Left ventricle myocardium inferior (tissue), 1 donor: Measurements from ENCODE around the gene RBMS3. TPM values are rescaled to one million over a fixed set of nuclear protein-coding genes. Genes with fewer than 3 reads are reported as not detected.

Experiments
- DNase-seq: peaks from one replicate; pipeline ENCODE4 v3.0.0-alpha.2; 2020
- H3K27ac ChIP-seq: fragments of 200-600 bp; replicated peaks from 2 replicates; pipeline ENCODE4 v1.8.0; 2021
- H3K27me3 ChIP-seq: fragments of 200-600 bp; 2 replicates; pipeline ENCODE4 v1.8.0; 2021; ENCODE audit warnings: low read depth
- H3K36me3 ChIP-seq: fragments of 200-600 bp; 2 replicates; pipeline ENCODE4 v1.8.0; 2021
- H3K4me1 ChIP-seq: fragments of 200-600 bp; 2 replicates; pipeline ENCODE4 v1.8.0; 2021
- H3K4me3 ChIP-seq: fragments of 200-600 bp; 2 replicates; pipeline ENCODE4 v1.8.0; 2021; ENCODE audit warnings: mild to moderate bottlenecking, moderate library complexity
- H3K9me3 ChIP-seq: fragments of 200-600 bp; replicated peaks from 2 replicates; pipeline ENCODE4 v1.8.0; 2021
- CTCF ChIP-seq: fragments of 200-600 bp; IDR thresholded peaks from 2 replicates; pipeline ENCODE4 v1.8.0; 2021; ENCODE audit warnings: antibody characterized with exemption, mild to moderate bottlenecking, borderline replicate concordance
- intact Hi-C: fragments of 100-400 bp; cut with micrococcal nuclease; formaldehyde crosslinking; loops from one replicate; pipeline ENCODE4 v1.11.0; 2022
- total RNA-seq: library from RNA; stranded (reverse); fragmentation: NEBNext Ultra II Directional; extraction: Animal tissue kit (Norgen Biotek cat#: 25700); gene quantifications from one replicate; pipeline ENCODE4 v1.2.1, GENCODE V29; 2021
- donor health status: DM: no; HTN: yes; CAD: no; lungs with severe emphysema.

Gene RBMS3
- total RNA-seq, 1 donor from 2014 or later, result 25.3 TPM

GRCh38 chr3:29914861-29915524 is 634.1 kb downstream of the RBMS3 start:
- Histone ChIP-seq H3K4me3 (no peak overlapping the region), H3K27me3 (no peaks in the 10 kb centered on the region), H3K27ac (no peak overlapping the region), H3K4me1 (no peaks in the 10 kb centered on the region), H3K36me3 (no peaks in the 10 kb centered on the region), H3K9me3 (peaks cover 7% of the 10 kb centered on the region)
- intact Hi-C loops, result no loop called here
- TF ChIP-seq CTCF, result no peak
- no peak for DNase-seq

- intact Hi-C loops, result no loop called here
- no peak for TF ChIP-seq CTCF
- Histone ChIP-seq H3K4me1 (peaks cover 7% of the 10 kb centered on the region), H3K27ac (no peak overlapping the region), H3K9me3 (peaks cover under 1% of the 10 kb centered on the region), H3K27me3 (no peaks in the 10 kb centered on the region), H3K4me3 (no peak overlapping the region), H3K36me3 (no peaks in the 10 kb centered on the region)
- no peak for DNase-seq
Measured at GRCh38 chr3:29919571-29919970, 638.7 kb downstream of the RBMS3 start.

- no peaks in the 10 kb centered on the region for H3K27me3 ChIP-seq
- H3K9me3 ChIP-seq, result no peaks in the 10 kb centered on the region
- no peak for TF ChIP-seq CTCF
- intact Hi-C loops, result no loop called here
- H3K36me3 ChIP-seq, result no peaks in the 10 kb centered on the region
- peak; percentile 20 for DNase-seq
- H3K4me3 ChIP-seq, result no peak overlapping the region
- peaks cover 13% of the 10 kb centered on the region for H3K4me1 ChIP-seq
- peak overlapping the region; percentile 59 for H3K27ac ChIP-seq
Measured at GRCh38 chr3:29922992-29923746, 642.3 kb downstream of the RBMS3 start.

- H3K9me3 ChIP-seq, result no peaks in the 10 kb centered on the region
- DNase-seq, result no peak
- H3K4me3 ChIP-seq, result no peak overlapping the region
- peaks cover 13% of the 10 kb centered on the region for H3K4me1 ChIP-seq
- intact Hi-C loops, result no loop called here
- H3K36me3 ChIP-seq, result no peaks in the 10 kb centered on the region
- no peak for TF ChIP-seq CTCF
- H3K27ac ChIP-seq, result no peak overlapping the region
- H3K27me3 ChIP-seq, result no peaks in the 10 kb centered on the region
Measured at GRCh38 chr3:29924783-29925561, 644.1 kb downstream of the RBMS3 start.

GRCh38 chr3:29926378-29926777 is 645.5 kb downstream of the RBMS3 start:
- H3K4me3 ChIP-seq, result no peak overlapping the region
- DNase-seq, result no peak
- no peaks in the 10 kb centered on the region for H3K36me3 ChIP-seq
- no peaks in the 10 kb centered on the region for H3K9me3 ChIP-seq
- H3K27me3 ChIP-seq, result no peaks in the 10 kb centered on the region
- H3K27ac ChIP-seq, result no peak overlapping the region
- TF ChIP-seq CTCF, result no peak
- H3K4me1 ChIP-seq, result peaks cover 13% of the 10 kb centered on the region
- intact Hi-C loops, result no loop called here
